IPS-11a (cell line): ENCODE data around the gene CACFD1.
A peak's percentile ranks its signal among the peaks of the same experiment; 100 is the strongest.

Source experiments
- H3K4me3 ChIP-seq: one replicate; pipeline ENCODE4 v1.5.1; 2013; ENCODE audit warnings: low read depth, low read length, control low read depth

Gene CACFD1

DNA sequence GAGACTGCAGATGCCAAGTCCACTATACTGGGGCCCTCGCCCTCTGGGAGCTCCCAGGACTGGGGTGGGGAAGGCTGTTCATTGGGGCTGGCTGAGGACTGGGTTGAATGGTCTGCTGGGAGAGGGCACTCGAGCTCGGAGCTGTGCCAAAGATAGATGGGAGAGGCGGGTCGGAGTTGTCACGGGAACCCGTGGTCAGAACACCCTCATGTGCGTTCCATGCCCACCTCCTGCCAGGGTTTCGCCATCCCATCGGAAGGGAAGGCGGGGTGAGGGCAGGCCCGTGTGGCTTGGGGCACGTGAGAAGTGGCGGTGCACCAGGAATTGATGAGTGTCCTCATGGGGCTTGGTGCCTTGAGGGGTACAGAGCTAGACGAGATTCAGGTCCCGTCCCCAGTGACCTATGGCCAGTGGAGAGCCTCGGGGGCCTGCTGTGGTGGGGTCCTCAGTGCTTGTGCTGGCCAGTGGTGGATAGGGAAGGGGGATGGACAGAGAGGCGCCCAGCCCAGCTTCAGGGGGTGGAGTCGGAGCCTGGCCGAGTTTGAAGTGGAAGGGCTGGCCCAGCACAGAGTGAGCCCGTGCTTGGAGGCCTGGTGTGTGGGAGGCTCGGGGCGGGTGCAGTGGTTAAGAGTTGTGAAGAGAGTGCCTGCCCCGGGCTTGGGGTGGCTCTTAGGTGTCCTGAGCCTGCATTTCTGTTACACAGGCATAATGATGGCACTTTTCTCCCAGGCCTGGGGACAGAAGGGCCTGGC, 4.3 kb downstream of the CACFD1 start:
- H3K4me3 ChIP-seq: no peak overlapping the region

DNA sequence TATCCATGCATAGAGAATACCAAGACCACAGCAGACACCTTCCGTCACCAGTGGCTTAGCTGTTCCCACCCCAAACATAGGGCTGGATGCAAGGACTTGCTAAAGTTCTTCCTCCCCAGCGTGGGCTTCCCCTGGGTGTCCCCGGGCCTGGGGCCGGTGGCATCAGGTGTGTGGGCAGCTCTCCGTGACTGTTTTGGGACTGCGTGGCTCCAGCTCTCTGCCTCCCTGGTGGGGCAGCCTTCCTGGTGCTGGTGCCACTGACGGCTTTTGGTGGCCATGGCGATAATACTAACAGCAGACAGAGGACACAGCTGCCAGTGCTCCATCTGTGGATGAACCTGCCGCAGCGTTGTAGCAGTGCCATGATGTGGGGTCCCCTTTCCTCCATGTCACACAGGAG, 4.9 kb downstream of the CACFD1 start:
- no peak overlapping the region for H3K4me3 ChIP-seq

DNA sequence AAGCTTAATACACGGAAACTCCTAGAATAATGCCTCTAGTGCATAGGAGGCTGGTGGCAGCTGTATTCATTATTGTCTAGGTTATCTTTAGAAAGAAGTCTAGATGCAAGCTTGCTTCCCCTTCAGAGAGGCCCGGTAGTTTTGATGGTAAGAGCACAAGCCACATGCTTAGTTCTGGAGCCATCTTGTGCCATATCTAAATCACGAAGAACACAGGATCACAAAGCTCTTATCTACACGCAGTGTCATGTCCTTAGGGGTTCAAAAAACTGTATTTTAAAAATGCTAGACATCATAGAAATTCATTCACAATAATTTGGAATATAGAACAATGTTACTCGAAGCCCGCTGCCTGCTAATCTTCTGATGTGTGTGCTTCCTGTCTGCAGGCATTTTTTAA, 6.2 kb downstream of the CACFD1 start:
- H3K4me3 ChIP-seq: no peak overlapping the region

DNA sequence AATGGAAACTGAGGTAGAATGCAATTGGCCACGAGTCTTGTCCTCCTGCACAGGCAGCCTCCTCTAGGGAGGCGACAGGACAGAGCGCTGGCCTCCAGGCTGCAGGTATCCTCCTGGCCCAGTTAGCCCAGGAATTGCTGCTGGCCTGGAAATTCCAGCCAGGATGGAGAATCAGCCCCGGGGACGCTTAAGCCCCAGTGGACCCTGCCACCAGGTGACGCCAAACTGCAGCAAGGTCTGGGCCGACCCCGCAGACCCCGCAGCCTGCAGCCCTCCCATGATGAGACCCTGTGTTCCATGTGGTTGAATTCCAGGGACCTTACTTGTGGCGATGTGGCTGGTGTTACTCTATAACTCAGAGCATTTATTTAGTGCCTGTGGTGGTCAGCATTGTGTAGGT, 7.3 kb downstream of the CACFD1 start:
- H3K4me3 ChIP-seq: no peak overlapping the region

DNA sequence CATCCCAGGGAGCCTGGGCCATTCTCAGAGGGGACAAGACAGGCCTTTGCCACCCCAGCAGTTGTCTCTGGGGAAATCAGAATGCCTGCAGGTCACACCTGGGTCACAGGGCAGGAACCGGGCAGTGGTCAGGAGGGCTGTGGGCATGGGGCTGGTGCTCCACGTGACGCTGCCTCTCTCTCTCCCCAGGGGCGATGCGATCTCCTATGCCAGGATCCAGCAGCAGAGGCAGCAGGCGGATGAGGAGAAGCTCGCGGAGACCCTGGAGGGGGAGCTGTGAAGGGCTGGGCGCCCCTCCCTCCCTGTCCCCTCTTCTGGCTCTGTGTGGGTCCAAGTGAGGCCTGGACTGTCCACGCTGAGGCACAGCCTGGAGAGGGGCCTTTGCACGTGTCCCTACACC, 8.6 kb downstream of the CACFD1 start:
- H3K4me3 ChIP-seq: no peak overlapping the region

DNA sequence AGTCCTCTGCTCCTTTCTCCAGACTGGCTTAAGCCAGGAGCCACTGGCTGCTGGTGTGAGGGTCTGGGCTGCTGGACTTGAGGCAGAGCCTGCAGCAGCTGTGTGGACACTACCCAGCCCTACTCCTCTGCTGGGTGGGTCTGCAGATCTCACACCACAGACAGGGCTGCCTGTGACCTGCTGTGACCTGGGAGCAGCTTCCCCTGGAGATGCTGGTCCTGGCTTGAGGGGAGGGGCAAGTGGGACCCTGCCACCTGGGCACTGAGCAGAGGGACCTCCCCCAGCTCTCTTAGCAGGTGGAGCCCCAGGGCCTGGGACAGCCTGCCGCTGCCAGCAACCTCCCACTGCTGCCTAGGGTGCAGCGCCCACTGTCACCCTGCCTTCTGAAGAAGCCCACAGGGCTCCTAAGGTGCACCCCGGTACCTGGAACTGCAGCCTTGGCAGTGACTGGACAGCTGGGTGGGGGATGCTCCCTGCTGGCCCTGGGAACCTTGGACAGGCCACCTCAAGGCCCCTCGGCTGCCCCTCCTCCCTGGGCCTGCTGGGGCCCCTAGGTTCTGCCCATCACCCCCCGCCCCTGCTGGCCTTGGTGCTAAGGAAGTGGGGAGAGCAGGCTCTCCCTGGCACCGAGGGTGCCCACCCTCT, 9.1 kb downstream of the CACFD1 start:
- H3K4me3 ChIP-seq: no peak overlapping the region

DNA sequence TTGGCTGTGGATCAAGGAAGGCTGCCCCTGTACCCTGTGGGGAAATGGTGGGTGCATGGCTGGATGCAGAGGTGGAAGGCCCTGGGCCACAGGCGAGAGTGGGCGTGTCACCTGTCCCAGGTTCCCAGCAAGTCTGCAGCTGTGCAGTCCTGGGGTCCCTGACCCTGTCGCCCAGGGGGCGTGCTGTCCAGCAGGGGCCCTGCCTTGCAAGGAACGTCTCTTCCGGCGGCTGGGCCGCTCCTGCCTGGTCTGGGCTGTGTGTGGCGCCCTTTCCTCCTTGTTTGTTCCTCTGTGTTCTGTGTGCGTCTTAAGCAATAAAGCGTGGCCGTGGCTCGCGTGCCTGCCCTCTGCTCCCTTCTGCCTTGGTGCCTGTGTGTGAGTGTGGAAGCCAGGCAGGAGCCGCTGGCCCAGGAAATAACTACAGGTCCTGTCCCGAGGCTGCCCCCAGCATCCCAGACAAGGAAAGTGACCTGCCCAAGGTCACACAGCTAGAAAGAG, 10.7 kb downstream of the CACFD1 start:
- H3K4me3 ChIP-seq: no peak overlapping the region

DNA sequence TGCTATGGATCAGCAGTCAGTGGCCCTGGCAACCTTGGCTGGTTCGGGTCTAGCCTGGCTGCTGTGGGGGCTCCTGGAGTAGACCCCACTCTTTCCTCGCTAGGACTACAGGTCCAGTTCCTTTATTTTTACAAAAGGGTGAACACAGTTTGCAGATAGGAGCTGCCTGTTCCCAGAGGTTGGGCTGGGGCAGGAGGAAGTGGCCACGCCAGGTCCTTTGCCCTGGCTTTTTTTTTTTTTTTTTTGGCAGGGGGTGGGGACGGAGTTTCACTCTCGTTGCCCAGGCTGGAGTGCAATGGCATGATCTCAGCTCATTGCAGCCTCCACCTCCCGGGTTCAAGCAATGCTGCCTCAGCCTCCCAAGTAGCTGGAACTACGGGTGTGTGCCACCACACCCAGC, 11.2 kb downstream of the CACFD1 start:
- no peak overlapping the region for H3K4me3 ChIP-seq

DNA sequence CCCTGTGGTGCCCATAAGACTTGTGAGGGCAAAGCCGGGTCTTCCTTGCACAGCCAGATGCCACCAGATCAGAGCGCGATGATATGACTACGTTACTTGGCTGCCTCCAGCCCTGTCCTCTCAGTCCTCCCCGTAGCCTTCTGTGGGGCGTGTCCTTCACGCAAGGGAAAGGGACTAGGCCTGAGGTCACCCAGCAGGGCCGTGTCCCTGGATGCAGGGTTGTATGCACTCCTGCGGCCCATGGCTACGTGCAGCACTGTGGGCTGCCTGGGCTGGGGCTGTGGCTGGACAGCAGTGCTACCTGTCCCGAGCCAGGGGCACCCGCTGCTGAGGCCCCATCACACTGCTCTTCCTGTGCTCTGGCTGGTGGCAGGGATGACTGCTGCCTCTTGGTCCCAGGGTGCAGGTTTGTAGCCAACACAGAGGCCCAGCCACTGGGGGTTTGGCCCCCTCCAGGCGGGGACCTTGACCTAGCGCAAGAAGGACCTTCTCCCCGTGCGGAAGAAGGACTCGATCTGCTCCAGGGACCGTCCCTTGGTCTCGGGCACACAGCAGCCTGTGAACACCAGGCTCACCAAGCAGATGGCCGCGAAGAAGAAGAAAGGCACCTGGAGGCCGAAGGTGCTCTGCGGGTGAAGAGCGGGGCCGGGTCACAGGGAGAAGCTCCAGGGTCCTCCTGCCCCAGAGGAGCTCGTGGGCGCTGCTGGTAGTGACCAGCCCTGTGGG, 11.9 kb downstream of the CACFD1 start:
- no peak overlapping the region for H3K4me3 ChIP-seq

DNA sequence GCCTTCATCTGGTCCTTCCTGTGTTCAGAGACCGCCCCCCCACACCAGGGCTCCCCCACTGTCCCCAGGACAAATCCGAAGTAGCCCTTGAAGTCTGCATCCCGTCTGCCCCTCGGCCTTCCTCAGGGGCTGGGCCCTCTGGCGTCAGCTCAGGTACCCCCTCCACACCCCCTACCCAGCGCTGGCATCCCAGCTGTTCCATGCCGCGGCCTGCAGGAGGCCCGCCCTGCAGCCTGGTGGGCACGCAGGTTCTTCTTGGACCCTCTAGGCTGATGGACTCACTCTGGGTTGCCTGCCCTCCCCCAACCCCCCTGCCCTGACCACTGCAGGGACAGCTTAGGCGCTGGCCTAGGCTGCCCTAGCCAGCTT, 12.5 kb downstream of the CACFD1 start:
- H3K4me3 ChIP-seq: no peak overlapping the region

DNA sequence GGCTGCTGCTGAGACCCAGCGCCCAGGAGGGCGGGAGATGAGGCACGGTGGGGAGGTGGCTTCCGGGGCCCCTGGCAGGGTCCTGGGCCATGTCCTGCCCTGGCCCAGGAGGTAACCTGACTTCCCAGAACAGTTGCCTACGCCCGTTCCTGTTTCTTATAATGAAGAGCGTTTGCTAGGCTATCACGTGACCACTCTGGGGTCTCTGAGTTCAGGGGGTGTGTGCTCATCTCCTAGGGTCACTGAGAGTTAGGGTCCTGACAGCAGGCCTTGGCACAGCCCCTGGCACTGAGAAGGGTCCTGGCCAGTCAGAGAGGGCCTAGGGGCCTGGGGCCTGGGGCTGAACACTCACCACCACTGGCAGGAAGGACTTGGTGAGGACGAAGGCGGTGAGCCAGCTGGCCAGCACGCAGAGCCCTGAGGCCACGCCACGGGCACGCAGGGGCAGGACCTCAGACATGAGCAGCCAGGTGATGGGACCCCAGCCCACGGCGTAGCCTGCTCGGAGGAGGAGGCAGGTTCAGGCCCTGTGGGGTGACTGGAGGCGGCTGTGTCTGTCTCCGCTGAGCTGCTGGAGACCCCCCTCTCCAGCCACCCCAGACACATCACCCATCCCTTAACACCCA, 13.1 kb downstream of the CACFD1 start:
- no peak overlapping the region for H3K4me3 ChIP-seq

DNA sequence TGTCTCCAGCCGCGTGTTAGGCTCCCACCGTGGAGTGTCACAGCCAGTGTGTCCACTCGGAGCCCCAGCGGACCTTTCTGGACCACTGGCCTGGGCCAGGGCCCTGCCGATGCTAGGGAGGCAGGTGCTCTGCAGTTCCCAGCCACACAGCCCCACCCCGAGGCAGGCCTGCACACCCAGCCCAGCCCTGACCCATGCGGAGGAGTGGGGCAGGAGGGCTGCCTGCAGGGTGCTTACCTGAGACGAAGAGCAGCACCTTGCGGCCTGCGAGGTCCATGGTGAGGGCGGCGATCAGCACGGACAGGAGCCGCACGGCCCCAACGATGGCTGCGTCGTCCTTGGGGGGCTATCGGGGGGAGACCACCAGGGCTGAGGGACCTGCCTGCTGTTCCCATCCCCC, 14.0 kb downstream of the CACFD1 start:
- H3K4me3 ChIP-seq: no peak overlapping the region

DNA sequence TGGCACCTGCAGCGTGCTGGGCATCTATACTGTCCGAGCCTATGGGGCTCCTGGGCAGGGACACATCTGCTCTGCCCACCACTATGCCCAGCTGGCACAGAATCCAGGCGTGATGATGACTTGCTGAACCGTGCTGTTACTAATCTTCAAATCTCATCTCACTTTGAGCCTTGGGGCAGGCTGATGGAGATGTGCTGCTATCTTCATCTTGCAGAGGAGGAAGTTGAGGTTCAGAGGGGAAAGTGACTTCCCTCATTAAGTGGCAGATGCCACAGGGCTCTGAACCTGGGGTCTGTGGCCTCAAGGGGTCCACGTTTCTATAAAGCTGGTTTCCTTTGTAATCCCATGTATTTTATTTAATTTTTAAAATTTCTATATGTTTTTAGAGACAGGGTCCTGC, 14.4 kb downstream of the CACFD1 start:
- no peak overlapping the region for H3K4me3 ChIP-seq

DNA sequence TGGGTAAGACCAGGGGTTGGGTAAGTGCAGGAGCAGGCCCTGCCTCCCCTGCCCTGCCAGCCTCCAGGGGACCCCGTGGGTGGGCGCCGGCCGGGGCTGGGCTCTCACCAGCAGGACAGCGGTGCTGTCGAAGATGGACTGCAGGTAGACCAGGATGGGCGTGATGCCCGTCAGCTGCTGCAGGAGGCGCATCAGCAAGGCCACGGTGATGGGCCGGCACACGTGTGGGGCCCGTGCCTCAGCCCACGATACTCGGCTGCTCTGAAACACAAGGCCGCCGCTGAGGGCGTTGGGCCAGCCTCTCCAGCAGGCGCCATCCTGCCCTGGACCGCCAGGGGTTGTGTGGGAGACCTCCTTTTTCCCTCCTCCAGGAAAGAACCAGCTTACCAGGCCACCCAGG, 15.1 kb downstream of the CACFD1 start:
- H3K4me3 ChIP-seq: no peak overlapping the region

DNA sequence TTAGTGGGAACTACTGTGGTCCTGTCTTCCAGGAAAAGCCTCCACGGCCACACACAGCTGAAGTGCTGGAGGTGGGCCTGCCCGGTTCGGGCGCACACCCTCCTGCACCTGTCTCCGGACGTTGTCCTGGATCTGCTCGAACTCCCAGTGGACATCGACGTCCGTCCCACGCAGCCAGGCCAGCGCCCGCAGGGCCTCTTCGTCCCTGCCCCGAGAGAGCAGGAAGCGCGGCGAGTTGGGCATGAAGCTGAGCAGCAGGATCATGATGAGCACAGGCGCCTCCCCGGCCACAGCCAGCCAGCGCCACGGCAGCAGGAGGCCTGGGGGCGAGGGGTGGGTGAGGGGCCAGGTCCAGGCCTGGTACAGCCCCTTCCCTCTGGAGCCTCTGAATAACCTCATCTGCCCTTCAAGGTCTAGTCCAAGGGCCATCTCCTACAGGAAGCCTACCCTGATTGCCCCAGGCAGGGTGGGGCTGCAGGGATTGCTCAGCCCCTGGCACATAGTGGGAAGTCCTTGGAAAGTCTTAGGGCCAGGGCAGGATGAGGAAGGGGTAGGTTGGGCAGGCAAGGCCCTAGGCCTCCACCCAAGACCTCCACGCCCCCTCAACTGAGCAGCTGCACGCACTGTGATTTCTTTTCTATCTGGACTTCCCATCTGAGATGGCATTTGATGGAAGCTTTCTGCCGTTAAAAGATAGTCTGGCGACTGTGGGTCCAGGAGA, 15.7 kb downstream of the CACFD1 start:
- H3K4me3 ChIP-seq: no peak overlapping the region

DNA sequence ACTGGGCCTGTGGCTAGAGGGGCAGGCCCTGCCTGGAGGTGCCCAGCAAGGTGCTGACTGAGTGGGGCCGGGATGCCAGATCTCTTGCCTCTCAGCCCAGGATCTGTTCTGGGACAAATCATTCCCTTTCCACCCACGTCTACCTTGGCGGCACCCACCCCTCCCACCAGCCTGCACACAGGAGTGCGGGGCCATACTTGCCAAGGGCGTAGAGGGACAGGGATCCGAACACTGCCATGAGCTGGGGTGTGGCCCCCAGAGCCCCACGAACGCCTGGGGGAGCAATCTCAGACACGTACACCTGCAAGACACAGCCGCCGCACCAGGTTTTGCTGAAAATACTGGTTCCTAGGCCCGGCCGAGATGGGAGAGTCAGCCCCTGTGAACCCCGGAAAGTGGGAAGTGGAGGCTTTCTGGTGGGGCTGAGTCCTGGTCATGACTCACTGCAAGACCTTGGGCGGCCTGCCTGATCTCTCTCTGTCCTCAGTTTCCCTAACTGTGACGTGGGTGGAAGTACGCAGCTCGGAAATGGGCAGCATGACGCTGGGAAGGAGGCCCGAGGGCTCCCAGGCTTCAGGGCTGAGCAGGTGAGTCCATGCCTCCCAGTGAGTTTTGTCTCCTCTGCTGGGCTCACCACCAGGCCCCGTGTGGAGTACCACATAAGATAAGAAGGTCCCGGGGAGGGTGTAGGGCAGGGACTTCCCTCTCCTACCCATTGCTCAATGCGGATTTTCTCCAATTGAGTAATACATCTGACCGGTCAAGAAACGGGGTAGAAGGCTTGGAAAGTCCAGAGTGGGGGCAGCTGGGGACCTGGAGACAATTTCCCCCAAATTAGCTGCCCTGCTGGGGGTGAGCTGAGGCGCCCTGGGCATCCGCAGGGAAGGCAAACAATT, 16.5 kb downstream of the CACFD1 start:
- H3K4me3 ChIP-seq: no peak overlapping the region

DNA sequence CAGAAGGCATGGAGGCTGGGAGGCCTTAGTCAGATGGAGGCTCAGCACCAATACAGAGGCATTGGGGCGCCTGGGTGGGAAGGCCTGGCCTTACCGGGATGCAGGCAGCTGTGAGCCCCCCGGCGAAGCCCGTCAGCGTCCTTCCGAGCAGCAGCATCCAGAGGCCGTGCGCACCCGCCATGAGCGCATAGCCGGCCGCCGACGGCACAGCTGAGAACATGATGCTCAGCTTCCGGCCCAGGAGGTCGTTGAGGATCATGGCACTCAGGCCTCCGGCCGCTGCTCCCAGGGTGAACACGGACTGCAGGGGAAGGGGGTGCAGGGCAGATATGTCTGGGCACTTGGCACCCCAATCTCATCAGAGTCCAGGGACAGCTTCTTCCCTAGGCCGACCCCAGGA, 17.2 kb downstream of the CACFD1 start:
- H3K4me3 ChIP-seq: no peak overlapping the region

DNA sequence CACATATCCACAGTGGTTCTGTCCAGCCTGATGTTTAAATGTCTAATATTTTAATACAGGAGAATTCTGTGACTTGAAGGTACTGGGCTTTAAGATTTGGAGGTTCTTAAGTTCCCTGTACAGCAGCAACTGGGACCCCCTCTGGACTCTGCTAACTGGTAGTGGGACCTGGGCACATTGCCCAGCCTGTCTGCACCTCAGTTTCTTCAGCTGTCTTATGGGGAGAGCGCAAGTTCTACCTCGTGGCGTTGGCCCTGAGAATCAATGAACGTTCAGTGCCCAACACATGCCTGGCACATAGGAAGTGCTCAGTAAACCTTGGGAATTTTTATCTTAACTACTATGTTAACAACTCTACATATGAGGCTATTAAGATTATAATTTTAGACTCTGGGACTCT, 17.7 kb downstream of the CACFD1 start:
- H3K4me3 ChIP-seq: no peak overlapping the region

DNA sequence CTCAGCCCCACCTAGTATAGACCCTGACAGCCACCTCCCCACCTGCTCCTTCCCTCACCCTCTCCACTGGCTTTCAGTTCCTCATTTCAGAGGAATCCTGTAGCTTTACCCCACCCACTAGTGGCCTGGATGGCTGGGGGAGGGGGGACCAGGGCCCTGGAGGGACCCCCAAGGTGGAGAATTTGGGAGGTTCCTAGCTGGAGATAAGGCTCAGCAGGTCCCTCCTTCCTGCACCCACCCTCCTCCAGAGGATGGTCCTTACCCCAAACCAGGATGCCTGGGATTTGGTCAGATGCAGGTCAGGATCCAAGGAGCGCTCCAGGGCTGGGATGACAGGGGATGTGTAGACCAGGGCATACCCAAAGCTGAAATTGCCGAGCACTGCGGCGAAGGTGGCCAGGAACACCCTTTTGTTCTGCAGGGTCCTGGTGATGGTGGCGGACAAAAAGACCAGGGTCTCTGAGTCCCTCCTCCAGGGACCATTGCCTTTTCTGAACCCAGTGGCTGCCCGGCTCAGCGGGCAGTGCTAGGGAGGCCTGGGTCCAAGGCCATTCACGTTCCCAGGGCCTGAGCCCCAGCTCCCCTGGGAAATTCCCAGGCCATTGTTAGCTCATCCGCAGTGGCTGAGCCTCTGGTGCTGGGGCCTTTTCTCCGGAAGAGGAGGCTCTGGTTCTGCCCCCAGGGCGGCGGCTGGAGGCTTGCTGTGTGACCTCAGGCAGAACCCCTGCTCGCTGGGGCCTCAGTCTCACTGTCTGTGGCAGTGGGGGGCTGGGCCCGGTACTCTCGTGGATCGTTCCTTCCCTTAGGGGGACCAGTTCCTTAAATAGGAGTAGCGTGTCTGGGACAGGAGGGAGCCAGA, 18.4 kb downstream of the CACFD1 start:
- H3K4me3 ChIP-seq: peak overlapping the region; percentile 51
